RWPE2 (cell line): ENCODE measurements around the gene PPARD.
"Not testable (repeated sequence)": the region's sequence is repeated elsewhere in the genome, so short reads cannot be mapped to it uniquely, and the experiment has no call there.

Experiments
- ATAC-seq: fragments of 200-7000 bp; cut with Tn5 transposase; 3 replicates; pipeline ENCODE4 v1.9.1; 2021; ENCODE audit warnings: low read depth
- DNase-seq: peaks from one replicate; pipeline ENCODE4 v3.0.0-alpha.2; 2020; ENCODE audit warnings: low spot score
- H3K27ac ChIP-seq: fragments of 450-650 bp; 2 replicates; pipeline ENCODE4 v1.5.1; 2017; ENCODE audit warnings: mild to moderate bottlenecking; ENCODE audit not compliant: poor library complexity, severe bottlenecking
- H3K27me3 ChIP-seq: fragments of 250-450 bp; sonication (Bioruptor Pico); 2 replicates; pipeline ENCODE4 v1.5.1; 2021; ENCODE audit warnings: mild to moderate bottlenecking, moderate library complexity; ENCODE audit not compliant: insufficient read depth, poor library complexity, severe bottlenecking
- H3K36me3 ChIP-seq: fragments of 250-450 bp; sonication (Bioruptor Pico); 2 replicates; pipeline ENCODE4 v1.5.1; 2020; ENCODE audit warnings: low read depth, mild to moderate bottlenecking, moderate library complexity
- H3K4me1 ChIP-seq: fragments of 250-450 bp; sonication (Bioruptor Pico); 2 replicates; pipeline ENCODE4 v1.5.1; 2021; ENCODE audit warnings: mild to moderate bottlenecking, moderate library complexity; ENCODE audit not compliant: insufficient read depth, poor library complexity, severe bottlenecking
- H3K4me3 ChIP-seq: fragments of 250-450 bp; sonication (Bioruptor Pico); 2 replicates; pipeline ENCODE4 v1.5.1; 2021; ENCODE audit warnings: mild to moderate bottlenecking, moderate library complexity; ENCODE audit not compliant: severe bottlenecking
- H3K9me3 ChIP-seq: fragments of 250-450 bp; sonication (Bioruptor Pico); 2 replicates; pipeline ENCODE4 v1.5.1; 2021; ENCODE audit warnings: mild to moderate bottlenecking, moderate library complexity; ENCODE audit not compliant: severe bottlenecking
- TF ChIP-seq, protein P1 (sequence below): fragments of 450-650 bp; IDR thresholded peaks from one replicate; pipeline ENCODE4 v1.5.1; 2017; ENCODE audit warnings: mild to moderate bottlenecking, moderate library complexity; ENCODE audit not compliant: poor library complexity, severe bottlenecking

The PPARD gene

DNA sequence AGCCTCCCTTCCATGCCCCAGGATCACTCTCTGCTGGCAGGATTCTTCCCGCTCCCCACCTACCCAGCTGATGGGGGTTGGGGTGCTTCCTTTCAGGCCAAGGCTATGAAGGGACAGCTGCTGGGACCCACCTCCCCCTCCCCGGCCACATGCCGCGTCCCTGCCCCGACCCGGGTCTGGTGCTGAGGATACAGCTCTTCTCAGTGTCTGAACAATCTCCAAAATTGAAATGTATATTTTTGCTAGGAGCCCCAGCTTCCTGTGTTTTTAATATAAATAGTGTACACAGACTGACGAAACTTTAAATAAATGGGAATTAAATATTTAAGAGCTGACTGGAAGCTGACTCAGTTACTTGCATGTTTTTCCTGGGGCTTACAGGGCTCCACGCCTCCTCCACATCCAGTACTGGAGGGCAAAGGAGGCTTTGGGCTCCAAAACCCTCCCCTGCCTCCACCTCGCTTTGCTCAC is 85.5 kb downstream of the PPARD start:
- TF ChIP-seq, protein P1, sequence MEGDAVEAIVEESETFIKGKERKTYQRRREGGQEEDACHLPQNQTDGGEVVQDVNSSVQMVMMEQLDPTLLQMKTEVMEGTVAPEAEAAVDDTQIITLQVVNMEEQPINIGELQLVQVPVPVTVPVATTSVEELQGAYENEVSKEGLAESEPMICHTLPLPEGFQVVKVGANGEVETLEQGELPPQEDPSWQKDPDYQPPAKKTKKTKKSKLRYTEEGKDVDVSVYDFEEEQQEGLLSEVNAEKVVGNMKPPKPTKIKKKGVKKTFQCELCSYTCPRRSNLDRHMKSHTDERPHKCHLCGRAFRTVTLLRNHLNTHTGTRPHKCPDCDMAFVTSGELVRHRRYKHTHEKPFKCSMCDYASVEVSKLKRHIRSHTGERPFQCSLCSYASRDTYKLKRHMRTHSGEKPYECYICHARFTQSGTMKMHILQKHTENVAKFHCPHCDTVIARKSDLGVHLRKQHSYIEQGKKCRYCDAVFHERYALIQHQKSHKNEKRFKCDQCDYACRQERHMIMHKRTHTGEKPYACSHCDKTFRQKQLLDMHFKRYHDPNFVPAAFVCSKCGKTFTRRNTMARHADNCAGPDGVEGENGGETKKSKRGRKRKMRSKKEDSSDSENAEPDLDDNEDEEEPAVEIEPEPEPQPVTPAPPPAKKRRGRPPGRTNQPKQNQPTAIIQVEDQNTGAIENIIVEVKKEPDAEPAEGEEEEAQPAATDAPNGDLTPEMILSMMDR = no peak
- Histone ChIP-seq H3K4me1 (peaks cover 3% of the 10 kb centered on the region), H3K27ac (peak overlapping the region; percentile 69), H3K9me3 (peaks cover 10% of the 10 kb centered on the region), H3K36me3 (peaks cover 37% of the 10 kb centered on the region), H3K4me3 (no peak overlapping the region), H3K27me3 (no peaks in the 10 kb centered on the region)
- DNase-seq (no peak), ATAC-seq (peak; percentile 28; the same call in 2 of the 3 replicates)

DNA sequence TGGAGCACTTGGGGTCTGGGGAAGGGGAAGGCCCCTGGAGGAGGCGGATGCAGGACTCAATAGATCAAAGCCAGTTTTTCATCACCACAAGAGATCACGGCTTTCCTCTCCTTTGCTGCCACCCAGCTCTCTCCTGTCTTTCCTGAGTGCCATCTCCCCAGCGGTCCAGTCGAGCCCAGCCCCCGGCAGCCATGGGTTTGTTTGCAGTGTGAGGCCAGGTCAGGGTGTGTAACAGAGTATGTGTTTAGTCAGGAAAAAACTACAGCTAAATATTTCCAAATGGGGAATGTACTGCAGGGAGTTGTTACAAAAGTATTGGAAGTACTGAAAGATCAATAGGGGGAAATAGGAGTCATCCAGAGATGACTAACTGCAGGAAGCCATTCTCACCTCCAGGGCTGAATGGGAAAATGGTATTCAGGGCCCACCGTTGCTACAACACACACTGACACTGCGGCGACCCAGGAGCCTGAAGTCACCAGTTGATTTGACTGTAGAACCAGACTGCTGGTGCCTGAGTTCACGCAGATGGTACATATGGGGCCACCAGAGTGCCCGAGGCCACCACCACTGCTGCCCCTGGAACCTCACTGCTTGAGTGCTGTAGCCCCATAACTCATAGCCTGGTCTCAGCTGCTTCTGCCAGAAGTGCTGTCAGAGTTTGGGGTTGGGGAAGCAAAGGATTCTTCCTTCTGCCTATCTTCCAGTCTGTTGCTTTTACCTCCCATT is 86.2 kb downstream of the PPARD start:
- TF ChIP-seq, protein P1 = no peak
- no peaks in the 10 kb centered on the region for H3K27me3 ChIP-seq
- ATAC-seq (no peak), DNase-seq (no peak)
- H3K27ac ChIP-seq = no peak overlapping the region
- peaks cover 37% of the 10 kb centered on the region for H3K36me3 ChIP-seq
- H3K9me3 ChIP-seq = peaks cover 10% of the 10 kb centered on the region
- H3K4me3 ChIP-seq = no peak overlapping the region
- H3K4me1 ChIP-seq = peaks cover 3% of the 10 kb centered on the region

DNA sequence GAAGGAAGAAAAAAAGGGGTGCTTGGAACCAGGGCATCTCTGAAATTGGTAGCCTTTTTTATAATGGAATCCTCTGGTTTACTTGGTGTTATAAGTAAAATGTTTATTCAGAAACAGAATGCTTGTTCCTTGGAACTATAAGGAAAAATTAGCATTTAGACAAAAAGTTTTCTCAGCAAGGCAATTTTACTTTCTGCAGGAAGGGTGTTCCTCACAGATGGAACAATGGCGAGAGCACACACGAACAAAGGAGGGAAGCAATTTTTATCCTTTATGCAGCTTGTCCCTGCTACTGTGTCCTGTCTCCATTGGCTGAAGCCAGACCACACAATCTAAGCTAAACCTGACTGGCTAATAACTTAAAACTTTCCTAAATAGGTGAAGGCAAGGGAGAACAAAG is 87.1 kb downstream of the PPARD start:
- TF ChIP-seq, protein P1 = no peak
- Histone ChIP-seq H3K27ac (no peak overlapping the region), H3K4me1 (peaks cover 3% of the 10 kb centered on the region), H3K9me3 (peaks cover 10% of the 10 kb centered on the region), H3K36me3 (peaks cover 30% of the 10 kb centered on the region), H3K4me3 (no peak overlapping the region), H3K27me3 (no peaks in the 10 kb centered on the region)
- no peak for DNase-seq
- ATAC-seq = no peak

DNA sequence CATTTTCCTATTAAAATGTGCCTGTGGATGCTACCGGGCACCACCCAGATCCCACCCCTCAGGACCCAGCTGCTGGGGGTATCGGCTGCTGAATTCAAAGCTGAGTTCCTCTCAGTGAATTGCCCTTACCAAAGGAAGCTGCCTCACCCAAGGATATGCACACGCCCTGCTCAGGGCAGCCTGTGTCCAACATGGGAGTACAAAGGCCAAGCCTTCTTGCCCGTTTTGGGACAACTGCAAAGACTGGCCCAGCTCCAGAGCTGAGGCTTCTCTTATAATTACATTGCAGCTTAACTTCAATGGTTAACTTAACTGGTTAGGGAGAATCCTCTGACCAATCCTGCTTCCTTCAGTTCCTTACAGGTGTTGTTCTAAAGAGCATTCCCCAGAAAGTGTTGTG is 89.9 kb downstream of the PPARD start:
- no peak overlapping the region for H3K27ac ChIP-seq

DNA sequence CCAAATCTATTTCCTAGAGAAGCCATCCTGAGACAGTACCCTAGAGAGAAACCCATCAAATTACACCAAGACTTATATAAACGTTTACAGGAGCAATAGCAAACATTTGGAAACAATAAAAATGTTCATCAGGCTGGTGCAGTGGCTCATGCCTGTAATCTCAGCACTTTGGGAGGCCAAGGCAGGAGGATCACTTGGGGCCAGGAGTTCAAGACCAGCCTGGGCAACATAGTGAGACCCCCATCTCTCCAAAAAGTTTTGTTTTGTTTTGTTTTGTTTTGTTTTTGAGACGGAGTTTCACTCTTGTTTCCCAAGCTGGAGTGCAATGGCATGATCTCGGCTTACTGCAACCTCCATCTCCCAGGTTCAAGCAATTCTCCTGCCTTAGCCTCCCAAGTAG is 90.3 kb downstream of the PPARD start:
- not testable (repeated sequence) for H3K9me3 ChIP-seq, H3K27me3 ChIP-seq, ATAC-seq, H3K4me1 ChIP-seq, DNase-seq, H3K27ac ChIP-seq, H3K4me3 ChIP-seq, H3K36me3 ChIP-seq

More for the DNA sequence above, 89.9 kb downstream of the PPARD start:
- Histone ChIP-seq H3K4me3 (no peak overlapping the region), H3K4me1 (no peaks in the 10 kb centered on the region), H3K27me3 (no peaks in the 10 kb centered on the region), H3K36me3 (peaks cover 11% of the 10 kb centered on the region; the same call in 1 of the 2 replicates), H3K9me3 (peaks cover 10% of the 10 kb centered on the region)
- ATAC-seq (no peak; the same call in 2 of the 3 replicates), DNase-seq (no peak)
- TF ChIP-seq, protein P1 = no peak
